GM19455 (cell line): ENCODE data around the gene TRANK1.

Source experiments
- ATAC-seq: cut with Tn5 transposase; IDR thresholded peaks from one replicate; pipeline ENCODE4 v1.9.1; 2021; ENCODE audit not compliant: unreplicated experiment

Gene TRANK1

DNA sequence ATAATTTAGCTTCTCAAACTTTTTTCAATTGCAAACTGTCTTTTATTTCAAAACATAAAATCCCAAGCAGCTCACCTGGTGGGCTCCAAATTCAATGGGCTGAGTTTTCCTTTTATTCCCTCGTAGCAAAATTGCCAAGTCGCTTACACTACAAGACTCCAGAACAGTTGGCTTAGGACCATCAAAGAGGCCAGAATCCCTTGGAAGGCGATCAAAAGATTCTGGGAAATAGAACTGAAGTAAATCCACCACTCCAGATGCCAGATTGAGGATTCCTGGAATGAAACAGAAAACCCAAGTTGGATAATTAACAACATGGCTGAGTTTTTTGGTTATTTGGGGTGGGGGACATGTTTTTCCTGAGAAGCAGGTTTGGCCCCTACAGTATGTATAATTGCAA, 92.8 kb downstream of the TRANK1 start:
- no peak for ATAC-seq

DNA sequence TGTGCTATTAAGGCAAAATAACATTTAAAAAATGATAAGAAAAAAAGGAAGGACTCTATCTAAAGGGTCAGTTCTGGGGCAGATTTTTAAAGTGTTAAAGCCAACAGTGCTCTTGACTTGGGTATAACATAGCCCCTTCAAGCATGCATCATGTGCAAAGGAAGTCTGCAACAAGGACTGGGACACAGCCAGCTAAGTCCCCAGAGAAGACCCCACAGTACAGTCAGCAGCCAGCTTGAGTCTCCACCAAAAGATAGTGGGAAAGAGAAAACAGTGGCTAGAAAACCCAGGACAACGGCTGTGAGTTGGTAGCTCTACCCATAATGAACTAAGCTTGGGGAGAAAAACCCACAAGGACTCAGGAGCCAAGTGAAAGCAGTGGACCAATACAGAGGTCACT, 94.1 kb downstream of the TRANK1 start:
- no peak for ATAC-seq

DNA sequence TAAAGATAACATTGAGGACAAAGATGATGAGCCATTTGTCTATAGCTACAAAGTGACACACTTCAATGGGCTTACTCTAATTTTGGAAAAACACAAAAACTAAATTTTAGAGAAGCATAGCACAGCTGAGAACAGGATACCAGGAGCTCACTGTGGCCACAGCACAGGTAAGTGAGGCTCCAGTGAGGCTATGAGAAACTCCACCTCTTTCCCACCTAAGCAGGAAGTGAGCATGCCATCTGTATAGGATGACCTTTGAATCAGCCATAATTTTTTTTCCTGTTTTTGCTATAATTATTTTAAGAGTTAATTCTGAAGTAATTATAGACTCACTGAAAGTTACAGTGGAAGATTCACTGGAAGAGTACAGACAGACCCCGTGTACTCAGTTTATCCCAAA, 98.4 kb downstream of the TRANK1 start:
- no peak for ATAC-seq

DNA sequence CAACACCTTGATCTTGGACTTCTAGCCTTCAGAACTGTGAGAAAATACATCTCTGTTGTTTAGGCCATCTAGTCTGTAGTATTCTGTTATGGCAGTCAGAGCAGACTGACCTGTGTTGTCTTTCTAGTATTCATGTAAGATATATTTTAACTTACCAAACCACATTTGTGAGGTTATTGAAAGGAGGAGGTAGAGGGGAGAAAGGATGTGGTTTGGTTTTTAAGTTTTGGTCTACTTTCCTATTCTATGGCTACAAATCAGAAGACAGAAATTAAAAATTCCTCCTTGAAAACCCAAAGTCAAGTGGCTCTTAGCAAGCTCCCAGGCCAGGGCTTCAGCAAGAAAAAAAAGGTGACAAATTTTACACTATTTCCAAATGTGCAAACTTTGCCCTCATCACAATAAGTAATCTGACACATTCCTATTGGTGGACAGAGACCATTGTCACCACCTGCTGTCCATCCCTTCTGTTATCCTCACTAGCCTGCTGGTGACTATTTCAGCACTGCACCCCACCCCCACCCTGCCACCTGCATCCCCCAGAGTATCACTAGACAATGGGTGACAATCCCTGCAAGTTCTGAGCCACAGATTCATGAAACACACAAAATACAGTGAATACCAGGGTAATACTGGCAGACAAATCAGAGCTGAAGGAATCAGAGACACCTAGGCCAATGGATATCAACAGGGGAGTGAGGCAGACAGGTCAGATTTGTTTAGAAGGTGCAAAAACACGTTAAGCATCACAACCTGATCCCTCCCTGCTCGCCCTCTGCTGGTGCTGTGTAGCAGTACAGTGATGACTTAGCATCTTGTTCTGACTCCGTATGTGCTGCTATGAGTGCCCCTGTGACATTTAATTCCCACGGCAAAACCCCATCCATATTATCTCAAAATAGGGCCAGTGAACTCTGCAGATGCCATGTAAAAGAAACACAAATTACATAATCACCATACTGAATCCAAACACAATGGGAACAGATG, 101.5 kb downstream of the TRANK1 start:
- ATAC-seq: peak; percentile 77

DNA sequence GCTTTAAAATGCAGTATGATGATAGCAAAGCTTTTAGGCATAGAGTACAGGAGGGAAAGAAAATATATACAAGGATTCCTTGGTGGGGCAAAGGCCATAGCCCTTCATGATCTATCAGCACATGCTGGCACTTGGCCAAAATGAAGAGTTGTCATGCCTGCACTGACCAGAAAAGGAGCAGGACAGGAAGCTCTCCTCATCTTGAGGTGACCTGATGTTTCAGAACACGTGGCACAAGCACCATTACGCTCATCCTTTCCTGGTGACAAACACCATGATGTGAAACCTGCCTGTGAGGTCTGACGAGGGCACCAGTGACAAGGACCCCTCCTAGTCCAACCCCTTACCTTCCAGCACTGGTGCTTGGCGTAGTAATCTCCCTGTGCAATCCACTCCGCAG, 102.6 kb downstream of the TRANK1 start:
- ATAC-seq: no peak

DNA sequence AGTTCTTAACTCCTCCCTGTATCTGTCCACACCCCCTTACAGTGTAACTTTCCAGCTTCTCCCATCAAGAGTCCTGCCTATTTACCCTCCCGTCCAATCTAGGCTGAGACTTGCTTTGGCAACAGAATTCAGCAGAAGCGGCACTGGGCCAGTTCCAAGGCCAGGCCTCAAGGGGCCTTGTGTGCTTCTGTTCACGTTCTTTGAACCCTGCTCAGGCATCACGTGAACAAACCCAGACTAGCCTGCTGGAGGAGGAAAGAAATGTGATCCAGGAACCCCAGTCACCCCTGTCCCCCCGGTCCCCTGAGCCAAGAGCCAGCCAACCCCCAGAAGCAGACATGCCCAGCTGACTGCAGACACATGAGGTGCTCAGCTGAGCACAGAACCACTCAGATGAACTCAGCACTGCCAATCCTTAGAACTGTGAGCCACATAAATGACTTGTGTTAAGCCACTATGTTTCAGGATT, 104.4 kb downstream of the TRANK1 start:
- ATAC-seq: no peak

DNA sequence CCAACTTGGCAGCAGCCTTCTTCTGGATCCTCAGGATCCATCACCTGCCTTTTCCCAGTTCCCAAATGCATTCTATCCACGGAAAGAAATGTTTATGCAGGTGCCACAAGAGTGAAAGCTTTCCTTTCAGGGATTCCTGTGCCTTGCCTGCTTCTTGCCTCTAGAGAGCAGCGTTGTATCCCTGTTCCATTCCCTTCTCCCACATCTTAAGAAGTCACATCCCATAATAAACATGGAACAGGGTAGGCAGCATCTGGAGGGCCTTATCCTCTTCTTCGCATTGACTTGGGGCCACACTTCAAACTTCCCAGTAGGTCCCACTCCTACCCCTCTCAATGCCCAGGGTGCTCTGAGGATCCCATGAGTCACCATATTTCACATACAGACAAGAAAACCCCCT, 107.8 kb downstream of the TRANK1 start:
- ATAC-seq: no peak

DNA sequence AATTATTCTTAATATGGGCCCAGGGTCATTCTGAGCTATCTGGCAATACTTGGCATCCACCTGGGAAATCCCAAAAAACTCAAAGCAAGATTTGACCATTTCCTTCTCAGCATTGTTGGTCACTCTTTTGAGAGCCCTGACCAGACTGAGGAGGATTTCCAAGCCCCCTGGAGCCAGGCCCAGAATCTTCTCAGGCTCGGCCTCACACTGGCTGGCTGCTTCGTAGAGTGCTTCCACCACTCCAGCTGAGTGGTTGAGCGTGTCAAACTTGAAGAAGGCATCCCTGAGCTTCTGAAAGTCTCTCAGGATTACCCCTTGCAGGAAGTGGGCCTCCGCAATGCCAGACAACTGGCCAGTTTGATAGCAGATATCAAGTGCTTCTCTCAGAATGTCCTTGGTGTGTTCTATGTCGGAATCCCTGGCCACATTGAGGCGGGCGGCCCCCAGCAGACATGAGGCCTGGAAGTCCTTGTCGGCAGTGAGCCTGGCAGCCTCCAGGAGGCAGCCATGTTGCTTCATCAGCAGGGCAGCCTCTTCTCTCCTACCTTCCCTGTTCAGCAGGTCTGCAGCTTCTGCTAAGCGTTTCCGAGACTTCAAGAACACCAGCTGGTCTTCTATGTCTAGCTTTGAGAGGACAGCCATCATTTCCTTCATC, 111.6 kb downstream of the TRANK1 start:
- ATAC-seq: no peak

DNA sequence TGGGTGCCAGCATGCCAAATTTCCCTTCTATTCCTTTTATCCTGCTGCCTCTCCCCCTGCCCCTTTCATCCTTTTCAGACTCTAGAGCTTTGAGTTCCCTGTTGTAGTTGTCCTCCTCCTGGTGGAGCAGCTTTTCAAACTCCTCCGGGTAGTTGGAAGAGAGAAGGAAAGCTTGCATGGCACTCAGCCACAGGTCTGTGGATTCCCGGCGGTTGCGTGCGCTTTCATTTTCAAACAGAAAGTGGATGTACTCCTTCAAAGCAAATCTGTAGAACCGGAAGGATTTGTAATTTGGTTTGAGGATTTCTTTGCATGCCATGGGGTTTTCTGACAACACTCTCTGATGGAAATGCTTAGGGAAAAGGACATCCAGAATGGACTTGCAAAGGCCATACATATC, 112.4 kb downstream of the TRANK1 start:
- no peak for ATAC-seq

DNA sequence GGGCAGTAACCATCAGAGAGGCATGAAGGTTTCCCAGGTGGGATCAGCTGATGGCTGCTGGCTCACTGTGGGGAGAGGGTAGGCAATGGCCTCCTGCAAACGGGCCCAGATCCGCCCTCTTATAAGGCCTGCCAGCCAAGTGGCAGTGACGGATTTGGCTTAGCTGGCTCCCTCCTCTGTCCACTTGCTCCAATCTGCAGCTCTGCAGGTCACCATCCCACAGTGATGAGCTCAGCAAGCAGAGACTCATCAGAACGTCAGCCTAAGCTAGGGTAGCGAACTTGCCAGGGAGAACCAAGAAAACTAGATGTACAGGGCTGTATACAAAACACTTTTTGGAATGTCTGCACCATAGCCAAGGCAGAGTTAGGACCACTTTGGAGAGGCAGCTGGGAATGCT, 117.7 kb downstream of the TRANK1 start:
- no peak for ATAC-seq

DNA sequence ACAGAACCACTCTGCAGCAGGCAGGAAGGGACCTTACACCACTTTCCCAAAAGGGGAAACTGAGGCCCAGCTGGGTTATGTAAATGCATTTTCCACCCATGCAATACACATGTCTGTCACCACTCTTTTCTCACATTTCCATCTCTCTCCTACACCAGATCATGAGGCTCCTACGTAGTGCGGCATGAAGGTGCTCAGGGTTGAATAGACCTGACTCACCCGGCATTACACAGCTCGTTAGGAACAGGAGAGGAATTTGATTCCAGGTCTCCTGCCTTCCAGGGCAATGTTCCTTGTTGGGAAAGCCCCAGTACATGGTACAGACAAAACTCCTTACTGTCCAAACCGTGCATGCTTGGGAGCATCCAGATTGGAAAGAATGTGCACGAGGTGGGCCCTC, 118.6 kb downstream of the TRANK1 start:
- ATAC-seq: no peak

DNA sequence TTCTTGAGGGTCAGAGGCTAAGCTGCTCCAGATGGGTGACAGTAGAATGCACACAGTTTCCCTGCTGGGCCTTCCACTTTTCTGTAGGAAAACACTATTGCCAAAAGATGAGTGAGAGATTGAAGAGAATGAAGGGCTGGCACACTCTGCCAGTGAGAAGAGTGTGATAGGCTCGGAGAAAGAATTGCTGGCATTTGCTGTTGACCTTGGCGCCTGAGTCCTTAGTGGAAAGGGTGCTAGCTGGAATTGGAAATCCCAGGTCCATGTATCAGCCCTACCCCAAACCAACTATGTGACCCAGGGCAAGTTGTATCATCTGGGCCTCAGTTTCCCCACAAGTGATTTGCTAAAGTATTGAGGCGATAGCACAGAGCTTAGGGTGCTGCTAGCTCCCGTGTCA, 120.4 kb downstream of the TRANK1 start:
- no peak for ATAC-seq

DNA sequence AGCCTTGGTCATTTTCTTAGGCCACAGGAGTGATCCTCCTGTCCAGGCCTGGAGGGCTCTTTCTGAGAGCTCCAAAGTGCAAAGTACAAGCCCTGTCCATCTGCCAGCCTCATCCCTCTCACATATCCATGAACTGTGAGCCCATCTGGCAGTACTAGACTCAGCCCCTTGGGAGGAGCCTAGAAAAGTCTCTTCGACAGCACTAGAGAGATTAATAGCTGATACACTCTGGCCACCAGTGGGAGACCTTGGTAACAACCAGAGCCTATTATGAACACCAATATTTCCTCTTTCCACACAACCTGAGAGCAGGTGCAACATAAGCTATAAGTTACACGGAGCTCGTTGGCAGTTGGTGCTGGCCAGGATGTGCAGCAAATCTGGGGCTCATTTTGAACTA, 121.0 kb downstream of the TRANK1 start:
- ATAC-seq: no peak

DNA sequence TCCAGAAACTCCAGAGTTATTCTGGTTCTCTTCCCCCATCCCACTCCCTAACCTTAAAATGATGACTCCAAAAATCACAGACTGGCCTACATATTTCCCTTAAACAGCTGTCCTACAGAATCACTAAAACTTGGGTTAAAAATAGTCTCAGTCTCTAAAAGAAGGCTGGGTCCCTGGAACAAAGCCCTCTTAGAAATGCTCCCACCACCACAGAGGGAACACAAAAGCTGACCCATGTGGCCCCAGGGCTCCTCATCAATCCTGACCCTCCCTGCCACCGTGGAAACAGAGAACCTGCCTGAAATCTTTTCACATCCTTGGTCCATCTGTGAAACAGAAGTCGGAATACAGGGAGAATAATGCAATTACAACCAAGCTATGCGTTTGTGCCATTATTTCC, 124.8 kb downstream of the TRANK1 start:
- no peak for ATAC-seq

DNA sequence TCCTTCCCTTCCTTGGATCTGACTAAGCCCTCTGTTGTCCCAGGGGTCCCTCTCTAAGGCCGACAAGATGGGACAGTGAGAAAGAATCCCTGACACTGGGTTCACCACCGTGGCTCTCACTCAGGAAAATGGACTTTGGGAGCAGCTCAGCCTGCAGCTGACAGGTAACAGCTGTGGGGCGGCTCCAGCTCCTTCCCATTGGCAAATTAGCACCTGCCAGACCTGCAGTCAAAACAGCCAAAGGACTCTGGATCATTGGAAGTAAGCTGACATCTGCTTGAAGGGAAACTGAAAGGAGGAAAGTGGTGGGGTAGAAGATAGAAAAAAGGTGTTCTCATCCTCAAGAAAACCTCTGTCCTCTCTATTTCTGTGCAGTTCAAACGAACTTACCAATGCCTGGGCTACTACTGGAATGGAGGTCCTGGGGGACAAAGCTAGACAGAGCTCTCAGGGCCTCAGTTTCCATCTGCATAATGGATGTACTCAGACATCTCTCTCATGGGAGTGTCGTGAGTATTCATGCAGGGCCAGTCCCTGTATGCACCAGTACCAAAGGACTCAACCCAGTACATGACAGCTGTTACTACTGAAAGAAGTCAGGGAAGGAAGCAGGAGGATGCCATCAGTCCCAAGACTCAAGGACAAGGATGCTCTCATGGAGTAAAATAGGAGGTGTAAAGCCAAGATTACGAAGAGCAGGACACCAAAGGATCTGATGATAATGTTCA, 126.9 kb downstream of the TRANK1 start:
- no peak for ATAC-seq

DNA sequence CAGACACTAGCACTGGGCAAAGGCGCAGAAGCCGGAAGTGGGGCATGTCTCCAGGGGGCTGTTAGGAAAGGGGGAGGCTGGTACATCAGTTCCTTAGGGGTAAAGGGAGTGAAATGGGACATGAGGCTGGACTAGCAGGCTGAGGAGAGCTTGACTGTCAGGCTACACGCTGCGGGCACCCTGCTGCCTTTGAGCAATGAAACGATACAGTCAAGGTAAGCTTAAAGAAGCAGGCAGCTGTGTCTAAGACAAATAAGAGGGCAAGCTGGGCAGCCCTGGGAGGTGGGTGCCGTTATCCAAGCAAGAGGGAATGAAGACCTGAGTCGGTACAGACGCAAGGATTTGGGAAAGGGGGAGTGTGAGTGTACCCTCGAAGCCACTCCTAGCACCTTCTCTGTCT, 129.5 kb downstream of the TRANK1 start:
- no peak for ATAC-seq

DNA sequence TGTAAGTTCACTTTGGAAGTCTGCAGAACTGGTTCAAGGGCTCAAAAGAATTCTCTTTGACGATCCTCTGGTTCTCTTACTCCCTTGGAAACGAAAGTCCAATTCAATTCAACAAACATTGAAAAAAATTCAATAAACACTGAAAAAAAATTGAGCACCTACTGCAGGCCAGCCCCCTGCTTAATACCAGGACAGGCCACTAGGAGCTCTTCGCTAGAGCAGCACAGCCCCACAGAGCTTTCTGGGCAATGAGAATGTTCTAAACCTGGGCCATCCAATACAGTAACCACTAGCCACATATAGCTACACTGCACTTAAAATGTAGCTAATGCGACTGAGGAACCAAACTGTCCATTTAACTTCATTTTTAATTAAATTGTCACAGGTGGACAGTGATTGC, 130.1 kb downstream of the TRANK1 start:
- ATAC-seq: no peak

DNA sequence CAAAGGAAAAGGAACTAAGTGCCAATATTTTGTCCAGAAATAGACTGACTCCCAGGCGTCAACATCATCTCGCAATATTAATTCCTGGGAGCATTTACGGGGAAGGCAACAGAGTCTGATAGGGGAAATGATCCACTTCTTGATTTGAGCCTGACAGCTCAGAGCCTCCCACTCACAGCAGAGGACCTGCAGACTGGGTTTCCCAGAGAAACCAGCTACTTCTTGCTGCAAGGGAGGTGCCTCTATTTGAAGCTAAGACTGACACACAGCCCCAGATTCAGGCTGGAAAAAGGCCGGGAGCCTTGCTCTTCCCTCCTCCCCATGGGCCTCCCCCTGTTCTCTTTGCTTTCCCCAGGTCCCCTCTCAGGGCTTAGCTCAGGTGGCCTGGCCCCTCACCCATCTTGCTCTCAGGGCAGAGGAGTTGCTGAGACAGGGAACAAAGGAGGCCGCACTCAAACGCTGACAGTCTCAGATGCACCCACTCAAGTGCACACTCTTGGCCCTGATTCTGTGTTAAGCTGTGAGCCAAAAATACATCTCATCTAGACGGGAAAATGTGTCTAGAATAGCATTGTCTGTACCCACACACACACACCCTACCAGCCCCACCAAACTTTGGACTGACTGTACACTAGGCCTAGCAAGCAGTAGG, 130.7 kb downstream of the TRANK1 start:
- no peak for ATAC-seq

DNA sequence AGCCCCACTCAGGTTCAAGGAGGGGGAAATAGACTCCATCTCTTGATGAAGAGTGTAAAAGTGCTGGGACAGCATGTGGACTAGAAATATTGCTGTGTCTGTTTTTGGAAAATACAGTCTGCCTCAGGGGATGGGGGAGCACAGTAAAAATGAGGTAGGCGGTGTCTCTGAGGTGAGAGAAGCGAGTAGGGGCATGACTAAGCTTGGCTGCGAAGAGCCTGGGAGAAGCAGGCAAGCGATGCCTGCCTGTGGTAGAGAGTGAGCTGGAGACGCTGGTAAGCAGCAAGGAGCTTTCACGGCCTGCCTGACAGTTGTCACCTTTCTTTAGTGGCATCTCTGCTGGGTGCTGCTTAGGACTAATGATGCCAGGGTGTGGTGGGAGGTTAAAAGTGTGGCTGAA, 131.5 kb downstream of the TRANK1 start:
- no peak for ATAC-seq

DNA sequence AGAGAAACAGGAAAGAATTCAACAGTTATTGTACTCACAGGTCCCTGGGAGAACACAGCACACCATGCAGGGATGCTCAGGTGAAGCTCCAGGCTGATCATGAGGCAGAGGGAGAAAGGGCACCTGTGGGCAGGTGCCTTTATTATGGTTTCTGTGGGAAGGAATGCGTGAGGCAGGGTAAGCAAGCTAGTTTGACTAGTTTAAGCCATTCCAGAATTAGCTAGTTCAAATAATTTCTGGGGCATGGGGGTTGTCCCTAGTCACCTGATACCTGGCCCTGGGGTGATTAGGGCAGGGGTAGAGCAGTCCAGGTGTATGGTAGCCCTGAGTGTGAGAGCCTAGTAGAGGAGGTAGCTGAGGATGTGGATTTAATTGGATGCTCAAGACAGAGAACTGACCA, 132.6 kb downstream of the TRANK1 start:
- no peak for ATAC-seq

DNA sequence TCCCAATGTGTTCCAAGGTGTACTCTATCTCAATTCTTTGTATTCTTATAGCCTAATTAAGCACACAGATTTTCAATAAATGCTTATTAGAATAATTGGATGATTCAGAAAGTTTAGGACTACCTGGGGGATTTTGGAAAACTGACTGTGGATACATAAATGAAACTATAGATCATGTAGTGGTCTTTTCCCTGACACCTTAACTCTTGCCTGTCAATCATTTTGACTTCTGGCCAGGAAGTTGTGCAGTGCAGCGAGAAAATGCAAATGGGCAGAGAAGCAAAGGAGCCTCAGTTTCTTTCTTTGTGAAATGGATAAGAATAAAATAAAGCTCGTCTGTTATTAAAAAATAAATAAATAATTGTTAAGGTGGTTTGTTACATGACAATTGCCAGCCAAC, 133.1 kb downstream of the TRANK1 start:
- no peak for ATAC-seq
